OCI-LY1 (cell line): ENCODE data around the gene SEC16A.
A peak's percentile ranks its signal among the peaks of the same experiment; 100 is the strongest.

Source experiments
- H2AFZ ChIP-seq: fragments of 200-600 bp; sonication (generic), shearing (Covaris generic); 2 replicates; pipeline ENCODE4 v1.6.0; 2014; ENCODE audit warnings: antibody characterized with exemption, mild to moderate bottlenecking, low read length
- H3F3A ChIP-seq: fragments of 200-600 bp; sonication (generic), shearing (Covaris generic); 2 replicates; pipeline ENCODE4 v1.6.0; 2014; ENCODE audit warnings: mild to moderate bottlenecking, antibody characterized with exemption, low read length, moderate library complexity; ENCODE audit not compliant: insufficient read depth
- H3K27ac ChIP-seq: fragments of 200-600 bp; sonication (generic); 2 replicates; pipeline ENCODE4 v1.5.1; 2014; ENCODE audit warnings: low read length, mixed run types, mild to moderate bottlenecking, low read depth; ENCODE audit not compliant: poor library complexity, severe bottlenecking
- H3K27me3 ChIP-seq: fragments of 200-600 bp; sonication (generic); 2 replicates; pipeline ENCODE4 v1.6.0; 2014; ENCODE audit warnings: antibody characterized with exemption, mild to moderate bottlenecking, low read length, moderate library complexity; ENCODE audit not compliant: insufficient read depth
- H3K36me3 ChIP-seq: fragments of 200-600 bp; sonication (generic); 2 replicates; pipeline ENCODE4 v1.6.1; 2014; ENCODE audit warnings: mild to moderate bottlenecking, antibody characterized with exemption, low read length, moderate library complexity, mixed read lengths; ENCODE audit not compliant: insufficient read depth
- H3K4me1 ChIP-seq: fragments of 200-600 bp; sonication (generic); 2 replicates; pipeline ENCODE4 v1.5.1; 2014; ENCODE audit warnings: mild to moderate bottlenecking, low read length, moderate library complexity; ENCODE audit not compliant: insufficient read depth, severe bottlenecking
- H3K4me2 ChIP-seq: fragments of 200-600 bp; sonication (generic), shearing (Covaris generic); 2 replicates; pipeline ENCODE4 v1.6.1; 2014; ENCODE audit warnings: low read length
- H3K4me3 ChIP-seq: fragments of 200-600 bp; sonication (generic); 2 replicates; pipeline ENCODE4 v1.5.1; 2014; ENCODE audit warnings: low read length, low read depth, mild to moderate bottlenecking, mixed read lengths; ENCODE audit not compliant: poor library complexity, severe bottlenecking
- H3K79me2 ChIP-seq: fragments of 200-600 bp; shearing (Covaris generic); 2 replicates; pipeline ENCODE4 v1.6.1; 2016; ENCODE audit warnings: mixed run types, low read length, mixed read lengths; ENCODE audit not compliant: insufficient read depth
- H3K9ac ChIP-seq: fragments of 200-600 bp; sonication (generic), shearing (Covaris generic); 2 replicates; pipeline ENCODE4 v1.6.1; 2014; ENCODE audit warnings: mild to moderate bottlenecking, low read length, mixed read lengths
- H3K9me2 ChIP-seq: fragments of 200-600 bp; sonication (generic), shearing (Covaris generic); 2 replicates; pipeline ENCODE4 v1.6.1; 2014; ENCODE audit warnings: low read depth, mild to moderate bottlenecking, low read length, mixed read lengths
- H3K9me3 ChIP-seq: fragments of 200-600 bp; shearing (Covaris generic); 2 replicates; pipeline ENCODE4 v1.6.1; 2014; ENCODE audit warnings: low read length, mixed read lengths
- H4K20me1 ChIP-seq: fragments of 200-600 bp; sonication (generic), shearing (Covaris generic); 2 replicates; pipeline ENCODE4 v1.6.0; 2016; ENCODE audit warnings: mild to moderate bottlenecking, low read length; ENCODE audit not compliant: insufficient read depth
- EZH2 ChIP-seq: fragments of 200-600 bp; sonication (generic), shearing (Covaris generic); IDR thresholded peaks from 2 replicates; pipeline ENCODE4 v1.8.0; 2017; ENCODE audit warnings: borderline replicate concordance, mixed run types, mild to moderate bottlenecking, antibody characterized with exemption, low read length, moderate library complexity, mixed read lengths
- TF ChIP-seq, protein P1 (sequence below): fragments of 200-600 bp; sonication (generic), shearing (Covaris generic); IDR thresholded peaks from 2 replicates; pipeline ENCODE4 v1.5.1; 2017; ENCODE audit warnings: mild to moderate bottlenecking, antibody characterized with exemption, low read length, moderate library complexity, mixed read lengths

Gene SEC16A

DNA sequence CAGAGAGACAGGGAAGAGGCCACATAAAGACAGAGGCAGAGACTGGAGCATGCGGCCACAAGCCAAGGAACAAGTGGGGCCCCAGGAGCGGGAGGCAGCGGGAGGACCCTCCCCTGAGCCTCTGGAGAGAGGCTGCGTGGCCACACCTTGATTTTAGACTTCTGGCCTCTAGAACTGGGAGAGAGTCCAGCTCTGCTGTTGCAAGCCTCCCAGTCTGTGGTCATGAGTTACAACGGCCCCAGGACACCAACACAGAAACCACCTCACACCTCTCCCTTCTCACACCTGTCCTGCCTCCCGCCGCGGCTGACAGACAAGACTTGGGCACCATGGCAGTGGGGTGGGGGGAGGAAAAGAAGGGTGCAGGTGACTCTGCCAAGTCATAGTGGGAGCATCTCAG lies 45.4 kb downstream of the SEC16A start:
- TF ChIP-seq, protein P1, sequence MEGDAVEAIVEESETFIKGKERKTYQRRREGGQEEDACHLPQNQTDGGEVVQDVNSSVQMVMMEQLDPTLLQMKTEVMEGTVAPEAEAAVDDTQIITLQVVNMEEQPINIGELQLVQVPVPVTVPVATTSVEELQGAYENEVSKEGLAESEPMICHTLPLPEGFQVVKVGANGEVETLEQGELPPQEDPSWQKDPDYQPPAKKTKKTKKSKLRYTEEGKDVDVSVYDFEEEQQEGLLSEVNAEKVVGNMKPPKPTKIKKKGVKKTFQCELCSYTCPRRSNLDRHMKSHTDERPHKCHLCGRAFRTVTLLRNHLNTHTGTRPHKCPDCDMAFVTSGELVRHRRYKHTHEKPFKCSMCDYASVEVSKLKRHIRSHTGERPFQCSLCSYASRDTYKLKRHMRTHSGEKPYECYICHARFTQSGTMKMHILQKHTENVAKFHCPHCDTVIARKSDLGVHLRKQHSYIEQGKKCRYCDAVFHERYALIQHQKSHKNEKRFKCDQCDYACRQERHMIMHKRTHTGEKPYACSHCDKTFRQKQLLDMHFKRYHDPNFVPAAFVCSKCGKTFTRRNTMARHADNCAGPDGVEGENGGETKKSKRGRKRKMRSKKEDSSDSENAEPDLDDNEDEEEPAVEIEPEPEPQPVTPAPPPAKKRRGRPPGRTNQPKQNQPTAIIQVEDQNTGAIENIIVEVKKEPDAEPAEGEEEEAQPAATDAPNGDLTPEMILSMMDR = no peak
- no peak for TF ChIP-seq EZH2
- Histone ChIP-seq H3K79me2 (no peaks in the 10 kb centered on the region), H3F3A (no peaks in the 10 kb centered on the region), H3K4me2 (peak overlapping the region; percentile 94), H3K36me3 (peaks cover 16% of the 10 kb centered on the region), H2AFZ (no peak overlapping the region), H3K9me2 (no peaks in the 10 kb centered on the region), H3K9ac (peak overlapping the region; percentile 81; the same call in 1 of the 2 replicates), H4K20me1 (no peaks in the 10 kb centered on the region), H3K27me3 (no peaks in the 10 kb centered on the region), H3K4me3 (peak overlapping the region; percentile 75), H3K27ac (no peak overlapping the region), H3K9me3 (no peaks in the 10 kb centered on the region), H3K4me1 (peaks cover 30% of the 10 kb centered on the region)

DNA sequence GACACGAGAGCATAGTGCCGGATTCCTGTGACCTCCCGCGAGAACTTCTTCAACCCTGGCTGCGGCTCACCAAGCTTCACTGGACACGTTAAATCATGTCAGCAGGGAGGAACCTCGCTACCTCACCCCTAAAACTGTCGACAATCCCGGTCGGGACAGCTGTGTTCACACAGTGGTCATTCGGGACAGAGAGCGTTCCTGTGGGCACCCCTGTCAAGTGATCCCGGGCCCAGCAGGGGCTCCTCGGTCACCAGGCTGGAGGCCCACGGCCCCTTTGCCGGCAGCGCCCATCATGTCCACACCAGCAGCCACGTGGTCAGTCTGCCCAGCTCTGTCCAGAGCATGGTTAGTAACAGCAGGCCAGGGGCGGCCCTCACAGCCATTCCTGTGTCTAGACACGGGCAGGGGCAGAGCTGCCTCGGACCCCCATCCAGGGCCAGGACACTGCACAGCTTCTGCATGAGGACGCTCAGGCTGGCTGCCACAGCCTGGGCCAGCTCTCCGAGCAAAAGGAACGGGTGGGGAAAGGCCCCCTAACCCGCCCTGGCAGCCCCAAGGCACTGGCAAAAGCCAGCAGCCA lies 46.7 kb downstream of the SEC16A start:
- no peak overlapping the region for H3K4me2 ChIP-seq
- no peaks in the 10 kb centered on the region for H3K79me2 ChIP-seq
- no peak overlapping the region for H3K27ac ChIP-seq
- H3K9ac ChIP-seq = no peak overlapping the region
- no peak for TF ChIP-seq EZH2
- TF ChIP-seq, protein P1 = no peak
- no peaks in the 10 kb centered on the region for H3K27me3 ChIP-seq
- no peak overlapping the region for H2AFZ ChIP-seq
- H3K9me2 ChIP-seq = no peaks in the 10 kb centered on the region
- peaks cover 5% of the 10 kb centered on the region for H3K36me3 ChIP-seq
- peaks cover 30% of the 10 kb centered on the region for H3K4me1 ChIP-seq
- no peak overlapping the region for H3K4me3 ChIP-seq
- H4K20me1 ChIP-seq = no peaks in the 10 kb centered on the region
- no peaks in the 10 kb centered on the region for H3K9me3 ChIP-seq
- no peaks in the 10 kb centered on the region for H3F3A ChIP-seq

DNA sequence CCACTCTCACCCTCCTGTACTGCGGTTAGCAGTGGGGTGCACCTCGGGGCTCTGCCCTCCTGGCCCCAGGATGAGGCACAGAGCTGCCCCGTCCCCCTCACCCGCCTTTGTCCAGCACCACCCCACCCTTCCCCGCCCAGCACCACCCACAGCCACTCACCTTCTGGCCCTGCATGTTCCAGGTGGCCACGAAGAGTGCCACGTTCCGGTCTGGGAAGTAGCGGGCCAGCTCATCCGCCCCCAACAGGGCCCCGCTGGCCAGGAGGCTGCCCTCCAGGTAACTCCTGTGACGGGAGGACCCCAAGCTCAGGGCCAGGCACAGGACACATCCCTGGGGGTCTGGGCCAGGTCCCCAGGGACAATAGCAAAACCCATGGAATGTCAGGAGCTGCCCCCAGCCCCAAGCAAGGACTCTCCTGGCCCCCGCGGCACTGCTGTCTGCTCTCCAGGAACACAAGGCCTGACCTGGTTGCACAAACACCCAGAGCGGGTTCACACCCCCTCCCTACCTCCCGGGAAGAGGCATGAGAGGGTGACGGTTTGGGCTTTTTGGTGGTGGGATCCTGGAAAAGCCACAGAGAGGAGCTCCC lies 48.2 kb downstream of the SEC16A start:
- H3K9me3 ChIP-seq = no peaks in the 10 kb centered on the region
- no peak overlapping the region for H3K4me2 ChIP-seq
- H3K9me2 ChIP-seq = no peaks in the 10 kb centered on the region
- TF ChIP-seq EZH2 = no peak
- TF ChIP-seq, protein P1 = no peak
- no peaks in the 10 kb centered on the region for H3K79me2 ChIP-seq
- H3K36me3 ChIP-seq = no peaks in the 10 kb centered on the region; the same call in none of the 2 replicates
- no peaks in the 10 kb centered on the region for H3K27me3 ChIP-seq
- no peak overlapping the region for H3K27ac ChIP-seq
- H2AFZ ChIP-seq = no peak overlapping the region
- no peak overlapping the region for H3K4me3 ChIP-seq
- H3F3A ChIP-seq = no peaks in the 10 kb centered on the region
- no peaks in the 10 kb centered on the region for H4K20me1 ChIP-seq
- H3K4me1 ChIP-seq = peaks cover 25% of the 10 kb centered on the region
- H3K9ac ChIP-seq = no peak overlapping the region
